ENCODE results near the gene SERPINA5.

SERPINA5 gene

GRCh38 chr14:94570002-94570400 lies 11.2 kb upstream of the SERPINA5 start:
- TF ChIP-seq CTCF (IDR thresholded peaks at IDR 0.05; ENCODE audit: control insufficient read depth, extremely low read depth, insufficient read depth): no peak
- no peak for DNase-seq (ENCODE audit: low read depth)
- no peak overlapping the region for H3K4me3 ChIP-seq (ENCODE audit: low read depth, low read length)

- TF ChIP-seq CTCF (IDR thresholded peaks at IDR 0.05; ENCODE audit: control insufficient read depth, extremely low read depth, insufficient read depth): no peak
- no peak overlapping the region for H3K4me3 ChIP-seq (ENCODE audit: low read depth, low read length)
- no peak for DNase-seq (ENCODE audit: low read depth)
Measured at GRCh38 chr14:94570440-94570839, 10.8 kb upstream of the SERPINA5 start.

- no peak overlapping the region for H3K4me3 ChIP-seq (ENCODE audit: low read depth, low read length)
- TF ChIP-seq CTCF (IDR thresholded peaks at IDR 0.05; ENCODE audit: control insufficient read depth, extremely low read depth, insufficient read depth): no peak
- no peak for DNase-seq (ENCODE audit: low read depth)
Measured at GRCh38 chr14:94571395-94571794, 9.8 kb upstream of the SERPINA5 start.

- H3K4me3 ChIP-seq (ENCODE audit: low read depth, low read length): no peak overlapping the region
- no peak for TF ChIP-seq CTCF (IDR thresholded peaks at IDR 0.05; ENCODE audit: control insufficient read depth, extremely low read depth, insufficient read depth)
- DNase-seq (ENCODE audit: low read depth): no peak
Measured at GRCh38 chr14:94571950-94572349, 9.3 kb upstream of the SERPINA5 start.

GRCh38 chr14:94572637-94573303 lies 8.5 kb upstream of the SERPINA5 start:
- no peak for TF ChIP-seq CTCF (IDR thresholded peaks at IDR 0.05; ENCODE audit: control insufficient read depth, extremely low read depth, insufficient read depth)
- DNase-seq (ENCODE audit: low read depth): no peak
- H3K4me3 ChIP-seq (ENCODE audit: low read depth, low read length): no peak overlapping the region

- TF ChIP-seq CTCF (IDR thresholded peaks at IDR 0.05; ENCODE audit: control insufficient read depth, extremely low read depth, insufficient read depth): no peak
- DNase-seq (ENCODE audit: low read depth): no peak
- H3K4me3 ChIP-seq (ENCODE audit: low read depth, low read length): no peak overlapping the region
Measured at GRCh38 chr14:94573475-94574277, 7.5 kb upstream of the SERPINA5 start.
